Sigmoid colon (tissue), 7 donors: Measurements from ENCODE around the gene FCRLB. TPM values are rescaled to one million over a fixed set of nuclear protein-coding genes. Genes with fewer than 3 reads are reported as not detected.

Experiments
- DNase-seq: peaks from one replicate; pipeline ENCODE4 v3.0.0-alpha.2; 2019
- H3K27ac ChIP-seq, 4 donors: fragments of 200-600 bp; sonication (generic); one replicate each; pipeline ENCODE4 v1.5.1; 2016 to 2019; ENCODE audit warnings: mild to moderate bottlenecking in 1 of 4
- H3K27me3 ChIP-seq, 3 donors: fragments of 200-600 bp; sonication (generic); one replicate each; pipeline ENCODE4 v1.5.1; 2019; ENCODE audit warnings: mild to moderate bottlenecking in 1 of 3
- H3K36me3 ChIP-seq, 4 donors: fragments of 200-600 bp; sonication (generic); one replicate each; pipeline ENCODE4 v1.5.1; 2016 to 2019
- H3K4me1 ChIP-seq, 4 donors: fragments of 200-600 bp; sonication (generic); one replicate each; pipeline ENCODE4 v1.5.1; 2017 to 2019
- H3K4me3 ChIP-seq, 4 donors: fragments of 200-600 bp; sonication (generic); one replicate each; pipeline ENCODE4 v1.5.1; 2017 to 2019; ENCODE audit warnings: mild to moderate bottlenecking in 2 of 4, moderate library complexity in 1 of 4
- H3K9me3 ChIP-seq, 4 donors: fragments of 200-600 bp in 3 of 4; sonication (generic) in 3 of 4; one replicate each; pipeline versions ENCODE4 v1.5.1 to v1.6.1; 2013 to 2019
- CTCF ChIP-seq, 4 experiments: fragments of 450-650 bp in 3 of 4; fragments of 200-600 bp in 1 of 4; IDR thresholded peaks; one replicate each; pipeline ENCODE4 v1.5.1; 2016 to 2019; ENCODE audit warnings: antibody characterized with exemption in 4 of 4, mild to moderate bottlenecking in 3 of 4, moderate library complexity in 2 of 4
- EP300 ChIP-seq, 4 donors: sonication (generic); formaldehyde crosslinking; IDR thresholded peaks; one replicate each; pipeline ENCODE4 v1.6.1; 2017; ENCODE audit warnings: antibody characterized with exemption in 4 of 4
- POLR2A ChIP-seq, 2 donors: fragments of 450-650 bp; IDR thresholded peaks; one replicate each; pipeline ENCODE4 v1.6.1; 2016; ENCODE audit warnings: antibody characterized with exemption in 2 of 2, mild to moderate bottlenecking in 2 of 2, moderate library complexity in 2 of 2
- POLR2AphosphoS5 ChIP-seq, 4 donors: sonication (generic); formaldehyde crosslinking; IDR thresholded peaks; one replicate each; pipeline ENCODE4 v1.6.1; 2017; ENCODE audit warnings: antibody characterized with exemption in 4 of 4
- WGBS, 2 donors: extraction: QIAGEN DNeasy Blood & Tissue Kit; methylation state at CpG; one replicate each; pipeline ENCODE4 v1.1.7; 2013; 5-methylcytosine and 5-hydroxymethylcytosine counted together
- intact Hi-C: fragments of 100-400 bp; cut with DNase I; formaldehyde crosslinking; loops from one replicate; pipeline ENCODE4 v1.15.1; 2023
- polyA plus RNA-seq, 3 donors: library from polyadenylated mRNA; stranded (reverse); fragments of 200-250 nt; gene quantifications; one replicate each; pipeline ENCODE4 v1.2.3, GENCODE V29; 2013
- total RNA-seq, 4 donors: library from RNA; depleted of rRNA; stranded (reverse); fragments of >200 nt; gene quantifications; one replicate each; pipeline ENCODE4 v1.1.0, GENCODE V29; 2016
- donor health status: healthy with polysubstance abuse.
- donor health status: Bipolar disorder and iron deficiency.
- donor health status: healthy.

FCRLB gene
- total and polyA plus RNA-seq, 7 donors = 0.23 to 0.95 (median 0.82) TPM; not detected in 2

GRCh38 chr1:161749509-161750407 lies 28.4 kb downstream of the FCRLB start, which contains the start of gene DUSP12:
Gene DUSP12, plus strand, starts transcription at chr1:161749786. Its CDS starts 16 bp downstream, at chr1:161749802.
- 0 to 1% methylated on average over 65 of the region's 65 CpGs for WGBS, 2 donors
- Histone ChIP-seq H3K27me3 (no peaks in the 10 kb centered on the region), H3K9me3 (no peaks in the 10 kb centered on the region), H3K27ac (peak within 1 kb of the TSS; percentile 83 to 94 (median 87)), H3K4me3 (peak within 1 kb of the TSS; percentile 74 to 94 (median 74)), H3K36me3 (peaks cover 0 to 37% (median 28%) of the 10 kb centered on the region in 4 donors), H3K4me1 (peaks cover 0 to 25% (median 12%) of the 10 kb centered on the region in 4 donors)
- TF ChIP-seq POLR2AphosphoS5 (IDR thresholded peaks at IDR 0.05) (peak in 3 of 4 donors; percentile 68 to 70 (median 69)), POLR2A (IDR thresholded peaks at IDR 0.05) (no peak)
- intact Hi-C loops = loop anchor here (10.0 kb wide), 2 partner anchors 185 to 265 kb away; no protein-coding TSS in a partner anchor
- peak; percentile 96 for DNase-seq

GRCh38 chr1:161763522-161764098 lies 42.3 kb downstream of the FCRLB start:
- Histone ChIP-seq H3K27me3 (no peaks in the 10 kb centered on the region), H3K9me3 (no peaks in the 10 kb centered on the region), H3K36me3 (peaks cover 0 to 16% (median 3%) of the 10 kb centered on the region in 4 donors), H3K27ac (no peak overlapping the region), H3K4me1 (peaks cover 0 to 21% (median 18%) of the 10 kb centered on the region in 4 donors), H3K4me3 (no peak overlapping the region)
- 54 to 66% methylated on average over 7 of the region's 7 CpGs for WGBS, 2 donors
- intact Hi-C loops = no loop called here
- DNase-seq = no peak
- peak in 1 of 4 experiments; percentile 30 for TF ChIP-seq CTCF (IDR thresholded peaks at IDR 0.05)
- TF ChIP-seq POLR2AphosphoS5 (IDR thresholded peaks at IDR 0.05) = no peak
- TF ChIP-seq EP300 (IDR thresholded peaks at IDR 0.05) = no peak
- no peak for TF ChIP-seq POLR2A (IDR thresholded peaks at IDR 0.05)

GRCh38 chr1:161766102-161766981 lies 45.0 kb downstream of the FCRLB start, which contains the start of gene ATF6:
Gene ATF6, plus strand, starts transcription at chr1:161766320. Its CDS starts 41 bp downstream, at chr1:161766361.
- 0% methylated on average over 35 of the region's 35 CpGs for WGBS, 2 donors
- no peaks in the 10 kb centered on the region for H3K27me3 ChIP-seq
- peak within 1 kb of the TSS; percentile 72 to 91 (median 86) for H3K4me3 ChIP-seq
- DNase-seq = peak; percentile 97
- no peak for TF ChIP-seq CTCF (IDR thresholded peaks at IDR 0.05)
- peak; percentile 87 to 95 (median 90) for TF ChIP-seq POLR2AphosphoS5 (IDR thresholded peaks at IDR 0.05)
- TF ChIP-seq EP300 (IDR thresholded peaks at IDR 0.05) = peak; percentile 59 to 93 (median 76)
- peak; percentile 80 to 81 for TF ChIP-seq POLR2A (IDR thresholded peaks at IDR 0.05)
- H3K4me1 ChIP-seq = peaks cover 0 to 37% (median 21%) of the 10 kb centered on the region in 4 donors
- no peaks in the 10 kb centered on the region for H3K9me3 ChIP-seq
- no peaks in the 10 kb centered on the region for H3K36me3 ChIP-seq
- H3K27ac ChIP-seq = peak within 1 kb of the TSS; percentile 84 to 92 (median 89)
- intact Hi-C loops = no loop called here

GRCh38 chr1:161768461-161768860 lies 47.1 kb downstream of the FCRLB start:
- H3K27me3 ChIP-seq = no peaks in the 10 kb centered on the region
- H3K4me1 ChIP-seq = peaks cover 0 to 37% (median 28%) of the 10 kb centered on the region in 4 donors
- DNase-seq = no peak
- intact Hi-C loops = no loop called here
- no peaks in the 10 kb centered on the region for H3K9me3 ChIP-seq
- H3K27ac ChIP-seq = no peak overlapping the region
- no peaks in the 10 kb centered on the region for H3K36me3 ChIP-seq
- H3K4me3 ChIP-seq = no peak overlapping the region
- 94 to 96% methylated on average over 5 of the region's 5 CpGs for WGBS, 2 donors
- TF ChIP-seq EP300 (IDR thresholded peaks at IDR 0.05) = no peak
- no peak for TF ChIP-seq CTCF (IDR thresholded peaks at IDR 0.05)
- TF ChIP-seq POLR2AphosphoS5 (IDR thresholded peaks at IDR 0.05) = no peak
- TF ChIP-seq POLR2A (IDR thresholded peaks at IDR 0.05) = no peak
